HAP-1 (cell line): Measurements from ENCODE around the gene MCHR1.

Experiments
- DNase-seq, 2 experiments: peaks; one replicate each; pipeline ENCODE4 v3.0.0-alpha.2; 2016 to 2020; ENCODE audit warnings: low spot score in 2 of 2
- H3K27me3 ChIP-seq: fragments of 250-450 bp; sonication (Bioruptor Pico); 2 replicates; pipeline ENCODE4 v1.5.1; 2020; ENCODE audit warnings: low read depth, mild to moderate bottlenecking, moderate library complexity
- H3K36me3 ChIP-seq: fragments of 250-450 bp; sonication (Bioruptor Pico); replicated peaks from 2 replicates; pipeline ENCODE4 v1.5.1; 2020; ENCODE audit warnings: mild to moderate bottlenecking
- H3K4me1 ChIP-seq: fragments of 250-450 bp; sonication (Bioruptor Pico); 2 replicates; pipeline ENCODE4 v1.5.1; 2020; ENCODE audit warnings: mild to moderate bottlenecking
- H3K4me3 ChIP-seq: fragments of 250-450 bp; sonication (Bioruptor Pico); 2 replicates; pipeline ENCODE4 v1.5.1; 2020; ENCODE audit warnings: mild to moderate bottlenecking, moderate library complexity
- H3K9me3 ChIP-seq: fragments of 250-450 bp; sonication (Bioruptor Pico); 2 replicates; pipeline ENCODE4 v1.5.1; 2020; ENCODE audit warnings: mild to moderate bottlenecking, moderate library complexity
- in situ Hi-C: fragments of 300-500 bp; cut with MboI; formaldehyde crosslinking; loops from 3 replicates; pipeline ENCODE4 v1.14.3; 2020; ENCODE audit warnings: low sequenced_read_pairs, inconsistent platforms, mixed read lengths

Gene MCHR1

GRCh38 chr22:40679249-40679963 lies at the start of gene MCHR1:
TSS of gene MCHR1 (plus strand) at chr22:40679484. CDS start at chr22:40679653, 169 bp downstream.
- no peak for DNase-seq
- H3K36me3 ChIP-seq = no peaks in the 10 kb centered on the region
- no peaks in the 10 kb centered on the region for H3K4me1 ChIP-seq
- H3K9me3 ChIP-seq = no peaks in the 10 kb centered on the region
- no peak within 1 kb of the TSS for H3K4me3 ChIP-seq
- in situ Hi-C loops = no loop called here
- peaks cover 6% of the 10 kb centered on the region; the same call in 1 of the 2 replicates for H3K27me3 ChIP-seq

- H3K9me3 ChIP-seq = no peaks in the 10 kb centered on the region
- DNase-seq = no peak
- H3K4me3 ChIP-seq = no peak overlapping the region
- no peaks in the 10 kb centered on the region for H3K27me3 ChIP-seq
- no peaks in the 10 kb centered on the region; the same call in 1 of the 2 replicates for H3K36me3 ChIP-seq
- peaks cover 18% of the 10 kb centered on the region; the same call in 1 of the 2 replicates for H3K4me1 ChIP-seq
- in situ Hi-C loops = no loop called here
Observed at GRCh38 chr22:40631925-40632324, 47.4 kb upstream of the MCHR1 start.

GRCh38 chr22:40633036-40633435 lies 46.2 kb upstream of the MCHR1 start:
- Histone ChIP-seq H3K4me3 (no peak overlapping the region), H3K27me3 (no peaks in the 10 kb centered on the region), H3K4me1 (peaks cover 17% of the 10 kb centered on the region), H3K36me3 (no peaks in the 10 kb centered on the region; the same call in 1 of the 2 replicates), H3K9me3 (no peaks in the 10 kb centered on the region)
- in situ Hi-C loops = no loop called here
- no peak for DNase-seq

- Histone ChIP-seq H3K4me3 (no peak overlapping the region), H3K9me3 (no peaks in the 10 kb centered on the region), H3K27me3 (no peaks in the 10 kb centered on the region), H3K4me1 (peaks cover 15% of the 10 kb centered on the region), H3K36me3 (no peaks in the 10 kb centered on the region; the same call in 1 of the 2 replicates)
- no peak for DNase-seq
- in situ Hi-C loops = no loop called here
Observed at GRCh38 chr22:40634119-40634903, 45.0 kb upstream of the MCHR1 start.

- Histone ChIP-seq H3K36me3 (no peaks in the 10 kb centered on the region; the same call in 1 of the 2 replicates), H3K27me3 (no peaks in the 10 kb centered on the region), H3K9me3 (no peaks in the 10 kb centered on the region), H3K4me3 (peak overlapping the region; percentile 81), H3K4me1 (peaks cover 15% of the 10 kb centered on the region)
- DNase-seq = no peak
- in situ Hi-C loops = no loop called here
Observed at GRCh38 chr22:40635043-40635939, 44.0 kb upstream of the MCHR1 start.

GRCh38 chr22:40635940-40636379 lies 43.3 kb upstream of the MCHR1 start:
- in situ Hi-C loops = no loop called here
- H3K9me3 ChIP-seq = no peaks in the 10 kb centered on the region
- DNase-seq = peak in 1 of 2 experiments; percentile 40
- H3K4me1 ChIP-seq = peaks cover 15% of the 10 kb centered on the region
- H3K4me3 ChIP-seq = peak overlapping the region; percentile 81
- no peaks in the 10 kb centered on the region for H3K27me3 ChIP-seq
- no peaks in the 10 kb centered on the region; the same call in 1 of the 2 replicates for H3K36me3 ChIP-seq

GRCh38 chr22:40636380-40637182 lies 42.7 kb upstream of the MCHR1 start, which contains the start of gene MRTFA:
TSS of gene MRTFA (minus strand) at chr22:40636719.
- H3K9me3 ChIP-seq = no peaks in the 10 kb centered on the region
- no peaks in the 10 kb centered on the region for H3K36me3 ChIP-seq
- peak; percentile 99 to 100 for DNase-seq
- in situ Hi-C loops = no loop called here
- no peaks in the 10 kb centered on the region for H3K27me3 ChIP-seq
- peaks cover 9% of the 10 kb centered on the region for H3K4me1 ChIP-seq
- peak within 1 kb of the TSS; percentile 81 for H3K4me3 ChIP-seq

- Histone ChIP-seq H3K36me3 (no peaks in the 10 kb centered on the region), H3K9me3 (no peaks in the 10 kb centered on the region), H3K27me3 (no peaks in the 10 kb centered on the region), H3K4me1 (peaks cover 9% of the 10 kb centered on the region), H3K4me3 (peak overlapping the region; percentile 81)
- peak in 1 of 2 experiments; percentile 21 for DNase-seq
- in situ Hi-C loops = no loop called here
Observed at GRCh38 chr22:40637183-40638150, 41.8 kb upstream of the MCHR1 start.

GRCh38 chr22:40638261-40638660 lies 41.0 kb upstream of the MCHR1 start:
- in situ Hi-C loops = no loop called here
- H3K4me3 ChIP-seq = no peak overlapping the region

GRCh38 chr22:40641269-40641668 lies 38.0 kb upstream of the MCHR1 start:
- in situ Hi-C loops = loop anchor here (5.0 kb wide), 1 partner anchor 114 kb away; no protein-coding TSS in a partner anchor
- peaks cover 3% of the 10 kb centered on the region; the same call in 1 of the 2 replicates for H3K4me1 ChIP-seq
- no peak for DNase-seq
- H3K9me3 ChIP-seq = no peaks in the 10 kb centered on the region
- H3K27me3 ChIP-seq = no peaks in the 10 kb centered on the region
- no peak overlapping the region for H3K4me3 ChIP-seq
- H3K36me3 ChIP-seq = no peaks in the 10 kb centered on the region

More at GRCh38 chr22:40638261-40638660, 41.0 kb upstream of the MCHR1 start:
- Histone ChIP-seq H3K36me3 (no peaks in the 10 kb centered on the region), H3K27me3 (no peaks in the 10 kb centered on the region), H3K9me3 (no peaks in the 10 kb centered on the region), H3K4me1 (peaks cover 9% of the 10 kb centered on the region)
- DNase-seq = no peak

- Histone ChIP-seq H3K36me3 (no peaks in the 10 kb centered on the region), H3K9me3 (no peaks in the 10 kb centered on the region), H3K4me1 (peaks cover 3% of the 10 kb centered on the region; the same call in 1 of the 2 replicates), H3K27me3 (no peaks in the 10 kb centered on the region), H3K4me3 (no peak overlapping the region)
- in situ Hi-C loops = loop anchor here (5.0 kb wide), 1 partner anchor 115 kb away; no protein-coding TSS in a partner anchor
- no peak for DNase-seq
Observed at GRCh38 chr22:40642316-40642715, 37.0 kb upstream of the MCHR1 start.
